ENCODE results near the gene SF3B1.
A peak's percentile ranks its signal among the peaks of the same experiment; 100 is the strongest.

Gene SF3B1

DNA sequence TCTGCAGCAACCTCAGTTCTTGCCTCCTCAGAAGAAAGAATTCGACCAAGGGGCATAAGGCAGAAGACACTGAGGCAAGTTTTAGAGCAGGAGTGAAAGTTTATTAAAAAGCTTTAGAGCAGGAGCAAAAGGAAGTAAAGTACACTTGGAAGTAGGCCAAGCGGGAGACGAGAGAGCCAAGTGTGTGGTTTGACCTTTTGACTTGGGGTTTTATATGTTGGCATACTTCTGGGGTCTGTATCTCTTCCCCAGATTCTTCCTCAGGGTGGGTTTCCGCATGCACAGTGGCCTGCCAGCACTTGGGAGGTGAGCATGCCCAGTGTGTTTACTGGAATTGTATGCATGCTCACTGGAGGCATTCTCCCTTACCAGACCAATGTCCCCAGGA is 64.9 kb downstream of the SF3B1 start:
- DNase-seq (ENCODE audit: low spot score in 2 of 2) (no peak), ATAC-seq (replicated peaks; ENCODE audit: extremely low read depth, poor library complexity, severe bottlenecking) (no peak)
- Mint-ChIP-seq H3K36me3 (ENCODE audit: insufficient read depth) (peaks cover 4% of the 10 kb centered on the region), H3K4me1 (peaks cover 19% of the 10 kb centered on the region), H3K4me3 (no peak overlapping the region), H3K27me3 (no peaks in the 10 kb centered on the region), H3K27ac (ENCODE audit: low read depth) (no peak overlapping the region), H3K9me3 (no peaks in the 10 kb centered on the region)

DNA sequence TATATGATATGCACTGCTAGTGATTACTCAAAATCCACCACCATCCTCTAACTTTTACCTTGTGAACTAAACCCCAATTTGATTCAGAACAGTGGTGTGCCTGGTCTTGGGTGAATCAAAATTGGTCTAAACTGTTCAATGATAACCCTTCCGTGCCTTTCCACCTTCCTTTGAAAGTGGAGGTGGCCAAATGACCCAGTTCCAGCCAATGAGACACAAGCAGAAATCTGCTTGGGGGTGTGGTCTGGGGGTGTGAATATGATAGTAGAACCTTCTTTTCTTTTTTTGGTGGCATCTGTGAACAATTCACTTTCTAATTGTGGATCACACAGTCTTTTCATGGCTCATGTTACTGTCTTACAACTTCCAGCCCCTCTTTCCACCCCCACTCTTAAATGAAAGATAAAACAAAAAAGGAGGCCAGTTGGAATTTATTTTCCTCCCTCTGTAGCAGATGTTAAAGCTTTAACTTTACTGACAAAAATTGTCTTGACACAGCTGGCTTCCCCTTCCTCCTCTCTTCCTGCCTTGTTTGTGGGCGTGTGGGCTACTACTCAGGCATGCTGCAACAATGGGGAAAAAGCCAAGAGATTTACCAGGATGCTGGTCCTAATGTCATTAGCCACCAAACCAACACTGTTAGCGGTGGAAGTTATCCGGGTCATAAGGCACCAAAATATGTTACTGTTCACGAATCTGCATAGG is 65.4 kb downstream of the SF3B1 start:
- Mint-ChIP-seq H3K4me3 (no peak overlapping the region), H3K27me3 (no peaks in the 10 kb centered on the region), H3K27ac (ENCODE audit: low read depth) (no peak overlapping the region), H3K36me3 (ENCODE audit: insufficient read depth) (peaks cover 4% of the 10 kb centered on the region), H3K9me3 (no peaks in the 10 kb centered on the region), H3K4me1 (peaks cover 16% of the 10 kb centered on the region)
- no peak for DNase-seq (ENCODE audit: low spot score in 2 of 2)
- ATAC-seq (replicated peaks; ENCODE audit: extremely low read depth, poor library complexity, severe bottlenecking), result no peak

- no peak overlapping the region for H3K4me3 Mint-ChIP-seq
- no peak overlapping the region for H3K27ac Mint-ChIP-seq (ENCODE audit: low read depth)
- H3K9me3 Mint-ChIP-seq, result no peaks in the 10 kb centered on the region
- ATAC-seq (replicated peaks; ENCODE audit: extremely low read depth, poor library complexity, severe bottlenecking) (no peak), DNase-seq (ENCODE audit: low spot score in 2 of 2) (no peak)
- peaks cover 12% of the 10 kb centered on the region for H3K4me1 Mint-ChIP-seq
- peaks cover 1% of the 10 kb centered on the region for H3K36me3 Mint-ChIP-seq (ENCODE audit: insufficient read depth)
- H3K27me3 Mint-ChIP-seq, result no peaks in the 10 kb centered on the region
Measured at GRCh38 chr2:197368412-197368811, 66.4 kb downstream of the SF3B1 start.

GRCh38 chr2:197363998-197364397 is 70.8 kb downstream of the SF3B1 start:
- DNase-seq (ENCODE audit: low spot score in 2 of 2) (no peak), ATAC-seq (replicated peaks; ENCODE audit: extremely low read depth, poor library complexity, severe bottlenecking) (no peak)
- Mint-ChIP-seq H3K27ac (ENCODE audit: low read depth) (no peak overlapping the region), H3K4me3 (no peak overlapping the region), H3K4me1 (peaks cover 6% of the 10 kb centered on the region), H3K9me3 (no peaks in the 10 kb centered on the region), H3K27me3 (no peaks in the 10 kb centered on the region), H3K36me3 (ENCODE audit: insufficient read depth) (peaks cover 3% of the 10 kb centered on the region)

DNA sequence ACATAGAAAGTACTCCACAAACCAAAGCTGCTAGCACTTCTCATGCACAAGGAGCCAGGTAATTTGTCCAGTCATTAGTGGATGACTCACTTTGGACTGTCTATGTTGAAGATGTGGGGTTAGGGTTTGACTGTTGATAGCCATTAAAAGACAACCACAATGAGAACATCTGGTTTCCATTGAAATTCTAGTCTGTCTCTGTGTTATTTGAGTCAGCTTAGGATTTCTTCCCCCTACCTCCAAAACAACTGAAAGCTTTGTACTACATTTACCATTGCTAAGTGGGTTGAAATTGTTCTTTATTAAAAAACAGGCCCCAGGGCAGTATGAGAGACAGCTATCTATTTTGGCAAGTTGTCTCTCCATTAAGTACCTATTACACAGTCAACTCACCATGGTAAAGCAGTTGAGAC is 74.1 kb downstream of the SF3B1 start:
- peaks cover 3% of the 10 kb centered on the region for H3K36me3 Mint-ChIP-seq (ENCODE audit: insufficient read depth)
- DNase-seq (ENCODE audit: low spot score in 2 of 2) (no peak), ATAC-seq (replicated peaks; ENCODE audit: extremely low read depth, poor library complexity, severe bottlenecking) (no peak)
- H3K9me3 Mint-ChIP-seq, result no peaks in the 10 kb centered on the region
- peaks cover 14% of the 10 kb centered on the region for H3K4me1 Mint-ChIP-seq
- H3K27me3 Mint-ChIP-seq, result no peaks in the 10 kb centered on the region
- no peak overlapping the region for H3K4me3 Mint-ChIP-seq
- no peak overlapping the region for H3K27ac Mint-ChIP-seq (ENCODE audit: low read depth)

DNA sequence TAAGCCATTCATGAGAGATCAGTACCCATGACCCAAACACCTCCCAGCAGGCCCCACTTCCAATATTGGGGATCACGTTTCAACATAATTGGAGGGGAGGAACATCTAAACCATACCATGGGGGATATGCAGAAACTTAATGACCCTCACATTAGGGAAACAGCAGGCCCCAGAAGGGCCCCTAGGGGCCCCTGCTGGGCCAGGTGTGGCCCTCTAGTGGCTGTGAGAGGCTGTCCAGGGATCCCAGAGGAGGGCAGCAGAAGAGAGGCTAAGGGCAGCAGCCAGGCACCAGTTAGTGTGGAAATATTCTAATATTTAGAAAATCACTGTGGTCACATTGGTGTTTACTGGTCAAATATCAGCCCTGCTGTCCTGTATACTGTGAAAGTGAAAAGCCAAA is 75.0 kb downstream of the SF3B1 start:
- Mint-ChIP-seq H3K4me1 (peaks cover 14% of the 10 kb centered on the region), H3K9me3 (no peaks in the 10 kb centered on the region), H3K36me3 (ENCODE audit: insufficient read depth) (peaks cover 3% of the 10 kb centered on the region), H3K4me3 (no peak overlapping the region), H3K27ac (ENCODE audit: low read depth) (no peak overlapping the region), H3K27me3 (no peaks in the 10 kb centered on the region)
- DNase-seq (ENCODE audit: low spot score in 2 of 2) (no peak), ATAC-seq (replicated peaks; ENCODE audit: extremely low read depth, poor library complexity, severe bottlenecking) (no peak)

DNA sequence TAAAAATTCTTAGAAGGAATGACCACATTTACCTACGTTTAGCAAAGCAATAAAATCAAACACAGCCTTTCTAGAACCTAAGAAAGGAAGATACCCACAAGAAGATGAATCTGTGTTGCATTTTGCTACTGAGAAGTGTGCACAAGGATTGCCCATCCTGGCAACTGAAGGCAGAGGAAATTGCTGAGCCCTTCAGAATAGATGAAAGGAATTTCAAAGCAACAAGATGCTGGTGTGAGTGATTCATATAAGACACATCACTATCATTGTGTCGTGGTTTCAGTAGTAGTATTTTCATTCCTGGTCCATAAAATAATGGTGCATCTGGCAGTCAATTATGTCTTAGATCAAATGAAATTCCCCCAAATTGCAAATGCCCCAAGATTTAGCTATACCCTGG is 75.9 kb downstream of the SF3B1 start:
- ATAC-seq (replicated peaks; ENCODE audit: extremely low read depth, poor library complexity, severe bottlenecking) (no peak), DNase-seq (ENCODE audit: low spot score in 2 of 2) (no peak)
- peaks cover 3% of the 10 kb centered on the region for H3K36me3 Mint-ChIP-seq (ENCODE audit: insufficient read depth)
- H3K4me1 Mint-ChIP-seq, result peaks cover 14% of the 10 kb centered on the region
- H3K27me3 Mint-ChIP-seq, result no peaks in the 10 kb centered on the region
- H3K9me3 Mint-ChIP-seq, result no peaks in the 10 kb centered on the region
- H3K27ac Mint-ChIP-seq (ENCODE audit: low read depth), result no peak overlapping the region
- no peak overlapping the region for H3K4me3 Mint-ChIP-seq

DNA sequence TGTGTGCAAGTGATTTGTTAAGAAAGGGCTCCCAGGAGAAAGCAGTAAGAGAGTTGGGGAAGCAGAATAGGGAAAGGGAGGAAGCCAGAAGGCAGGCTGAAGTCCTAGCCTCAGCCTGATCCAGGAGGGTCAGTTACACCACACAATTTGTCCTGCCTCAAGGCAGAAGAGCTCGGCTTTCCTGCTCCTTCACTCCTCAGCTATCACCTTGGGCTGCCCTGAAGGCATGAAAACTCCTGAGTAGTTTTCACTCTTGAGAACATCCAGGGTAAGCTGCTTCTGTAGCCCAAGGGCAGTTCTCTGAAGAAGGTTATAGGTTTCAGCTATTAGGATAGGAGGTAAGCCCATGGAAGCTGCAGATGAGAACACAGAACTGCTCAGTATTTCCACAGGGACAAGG is 76.8 kb downstream of the SF3B1 start:
- Mint-ChIP-seq H3K4me3 (no peak overlapping the region), H3K27ac (ENCODE audit: low read depth) (no peak overlapping the region), H3K36me3 (ENCODE audit: insufficient read depth) (peaks cover 2% of the 10 kb centered on the region), H3K4me1 (peaks cover 14% of the 10 kb centered on the region), H3K27me3 (no peaks in the 10 kb centered on the region), H3K9me3 (no peaks in the 10 kb centered on the region)
- no peak for ATAC-seq (replicated peaks; ENCODE audit: extremely low read depth, poor library complexity, severe bottlenecking)
- no peak for DNase-seq (ENCODE audit: low spot score in 2 of 2)

DNA sequence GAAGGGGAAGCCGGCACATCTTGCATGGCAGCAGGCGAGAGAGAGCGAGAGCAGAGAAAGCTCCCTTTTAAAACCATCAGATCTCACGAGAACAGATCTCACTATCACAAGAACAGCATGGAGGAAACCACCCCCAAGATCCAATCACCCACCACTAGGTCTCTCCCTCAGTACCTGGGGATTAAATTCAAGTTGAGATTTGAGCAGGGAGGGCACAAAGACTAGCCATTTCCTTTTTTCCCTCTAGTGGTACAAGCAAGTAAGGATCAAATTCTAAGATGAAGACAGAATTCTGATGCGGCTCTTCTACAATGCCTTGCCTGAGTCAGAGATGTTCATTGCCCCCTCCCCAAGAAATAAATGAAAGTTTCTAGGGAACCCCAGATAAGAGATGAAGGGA is 78.7 kb downstream of the SF3B1 start:
- ATAC-seq (replicated peaks; ENCODE audit: extremely low read depth, poor library complexity, severe bottlenecking) (peak; percentile 56), DNase-seq (ENCODE audit: low spot score in 2 of 2) (no peak)
- Mint-ChIP-seq H3K9me3 (no peaks in the 10 kb centered on the region), H3K36me3 (ENCODE audit: insufficient read depth) (peaks cover 2% of the 10 kb centered on the region), H3K4me1 (peaks cover 14% of the 10 kb centered on the region), H3K4me3 (peak overlapping the region; percentile 14), H3K27ac (ENCODE audit: low read depth) (no peak overlapping the region), H3K27me3 (no peaks in the 10 kb centered on the region)

DNA sequence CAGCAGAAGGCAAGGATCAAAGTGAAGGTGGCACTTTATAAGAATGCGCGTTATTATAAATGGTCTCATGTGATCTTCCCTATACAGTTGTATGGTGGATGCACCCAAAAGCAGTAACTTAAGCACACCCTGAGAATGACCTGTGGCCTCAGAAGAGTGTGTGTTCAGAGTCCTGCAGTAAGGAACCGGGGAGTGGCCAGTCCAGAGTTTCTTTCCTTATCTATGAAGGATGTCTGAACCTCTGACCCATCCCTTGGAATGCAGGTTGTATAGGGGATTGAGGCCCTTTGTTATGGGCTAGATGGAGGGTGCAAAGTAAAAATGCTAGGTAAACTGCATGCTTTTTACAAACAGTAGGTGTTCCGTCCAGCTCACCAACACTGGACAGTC is 80.7 kb downstream of the SF3B1 start:
- peaks cover 10% of the 10 kb centered on the region for H3K4me1 Mint-ChIP-seq
- no peaks in the 10 kb centered on the region for H3K9me3 Mint-ChIP-seq
- no peaks in the 10 kb centered on the region for H3K27me3 Mint-ChIP-seq
- DNase-seq (ENCODE audit: low spot score in 2 of 2), result no peak
- ATAC-seq (replicated peaks; ENCODE audit: extremely low read depth, poor library complexity, severe bottlenecking), result no peak
- H3K4me3 Mint-ChIP-seq, result no peak overlapping the region
- H3K27ac Mint-ChIP-seq (ENCODE audit: low read depth), result no peak overlapping the region
- peaks cover 2% of the 10 kb centered on the region for H3K36me3 Mint-ChIP-seq (ENCODE audit: insufficient read depth)

- Mint-ChIP-seq H3K27ac (ENCODE audit: low read depth) (no peak overlapping the region), H3K36me3 (ENCODE audit: insufficient read depth) (no peaks in the 10 kb centered on the region), H3K9me3 (no peaks in the 10 kb centered on the region), H3K4me1 (peaks cover 6% of the 10 kb centered on the region), H3K27me3 (no peaks in the 10 kb centered on the region), H3K4me3 (no peak overlapping the region)
- ATAC-seq (replicated peaks; ENCODE audit: extremely low read depth, poor library complexity, severe bottlenecking) (no peak), DNase-seq (ENCODE audit: low spot score in 2 of 2) (no peak)
Measured at GRCh38 chr2:197353393-197354168, 81.2 kb downstream of the SF3B1 start.

- no peak overlapping the region for H3K27ac Mint-ChIP-seq (ENCODE audit: low read depth)
- H3K27me3 Mint-ChIP-seq, result no peaks in the 10 kb centered on the region
- no peak overlapping the region for H3K4me3 Mint-ChIP-seq
- DNase-seq (ENCODE audit: low spot score in 2 of 2) (no peak), ATAC-seq (replicated peaks; ENCODE audit: extremely low read depth, poor library complexity, severe bottlenecking) (no peak)
- H3K9me3 Mint-ChIP-seq, result no peaks in the 10 kb centered on the region
- H3K36me3 Mint-ChIP-seq (ENCODE audit: insufficient read depth), result peaks cover 2% of the 10 kb centered on the region
- no peaks in the 10 kb centered on the region for H3K4me1 Mint-ChIP-seq
Measured at GRCh38 chr2:197349699-197350098, 85.1 kb downstream of the SF3B1 start.

- Mint-ChIP-seq H3K36me3 (ENCODE audit: insufficient read depth) (peaks cover 2% of the 10 kb centered on the region), H3K4me1 (no peaks in the 10 kb centered on the region), H3K9me3 (no peaks in the 10 kb centered on the region), H3K27ac (ENCODE audit: low read depth) (no peak overlapping the region), H3K27me3 (no peaks in the 10 kb centered on the region), H3K4me3 (no peak overlapping the region)
- DNase-seq (ENCODE audit: low spot score in 2 of 2) (no peak), ATAC-seq (replicated peaks; ENCODE audit: extremely low read depth, poor library complexity, severe bottlenecking) (no peak)
Measured at GRCh38 chr2:197348721-197349360, 86.0 kb downstream of the SF3B1 start.

All from central memory CD8-positive, alpha-beta T cell (primary cell).